Activated naive CD8-positive, alpha-beta T cell treated with anti-CD3 and anti-CD28 coated beads for 36 hours (primary cell): ENCODE measurements around the gene ABI2. TPM values are rescaled to one million over a fixed set of nuclear protein-coding genes. Genes with fewer than 3 reads are reported as not detected.
"Not testable (repeated sequence)": the region's sequence is repeated elsewhere in the genome, so short reads cannot be mapped to it uniquely, and the experiment has no call there.

Source experiments
- DNase-seq: peaks from one replicate; pipeline ENCODE4 v3.0.0; 2021
- H3K27ac Mint-ChIP-seq: one replicate; pipeline ENCODE4 v1.8.0; 2022; ENCODE audit warnings: mild to moderate bottlenecking, moderate library complexity, mixed read lengths
- H3K27me3 Mint-ChIP-seq: one replicate; pipeline ENCODE4 v1.8.0; 2022; ENCODE audit warnings: mild to moderate bottlenecking, mixed read lengths
- H3K36me3 Mint-ChIP-seq: one replicate; pipeline ENCODE4 v1.8.0; 2021; ENCODE audit warnings: mild to moderate bottlenecking, mixed read lengths
- H3K4me1 Mint-ChIP-seq: one replicate; pipeline ENCODE4 v1.8.0; 2021; ENCODE audit warnings: mixed read lengths
- H3K4me3 Mint-ChIP-seq: one replicate; pipeline ENCODE4 v1.8.0; 2022; ENCODE audit warnings: mild to moderate bottlenecking, moderate library complexity, mixed read lengths
- H3K9me3 Mint-ChIP-seq: one replicate; pipeline ENCODE4 v1.8.0; 2022; ENCODE audit warnings: mixed read lengths
- total RNA-seq, 2 experiments: library from RNA; stranded (reverse); gene quantifications; one replicate each; pipeline ENCODE4 v1.2.3, GENCODE V29; 2021

Gene ABI2
- total RNA-seq, 2 experiments from 2014 or later, result 36.3 to 39.1 TPM

GRCh38 chr2:203341741-203342310 lies 13.6 kb downstream of the ABI2 start:
- DNase-seq, result no peak
- no peaks in the 10 kb centered on the region for H3K27me3 Mint-ChIP-seq
- H3K36me3 Mint-ChIP-seq, result peaks cover 22% of the 10 kb centered on the region

GRCh38 chr2:203342374-203342773 lies 14.2 kb downstream of the ABI2 start:
- H3K27ac Mint-ChIP-seq, H3K4me3 Mint-ChIP-seq, H3K27me3 Mint-ChIP-seq, H3K9me3 Mint-ChIP-seq, H3K4me1 Mint-ChIP-seq, DNase-seq: not testable (repeated sequence)
- H3K36me3 Mint-ChIP-seq, result peaks cover 17% of the 10 kb centered on the region

More at GRCh38 chr2:203341741-203342310, 13.6 kb downstream of the ABI2 start:
- H3K4me3 Mint-ChIP-seq, result no peak overlapping the region
- H3K4me1 Mint-ChIP-seq, result peaks cover 10% of the 10 kb centered on the region
- no peaks in the 10 kb centered on the region for H3K9me3 Mint-ChIP-seq
- no peak overlapping the region for H3K27ac Mint-ChIP-seq

- Mint-ChIP-seq H3K9me3 (no peaks in the 10 kb centered on the region), H3K36me3 (peaks cover 17% of the 10 kb centered on the region), H3K27ac (no peak overlapping the region), H3K4me1 (peaks cover 1% of the 10 kb centered on the region), H3K4me3 (no peak overlapping the region), H3K27me3 (no peaks in the 10 kb centered on the region)
- no peak for DNase-seq
Measured at GRCh38 chr2:203344667-203345066, 16.5 kb downstream of the ABI2 start.

- Mint-ChIP-seq H3K9me3 (no peaks in the 10 kb centered on the region), H3K27ac (no peak overlapping the region), H3K27me3 (no peaks in the 10 kb centered on the region), H3K36me3 (peaks cover 17% of the 10 kb centered on the region), H3K4me3 (no peak overlapping the region), H3K4me1 (peaks cover 1% of the 10 kb centered on the region)
- DNase-seq, result no peak
Measured at GRCh38 chr2:203346612-203347011, 18.4 kb downstream of the ABI2 start.

GRCh38 chr2:203347375-203347774 lies 19.2 kb downstream of the ABI2 start:
- peaks cover 17% of the 10 kb centered on the region for H3K36me3 Mint-ChIP-seq
- H3K4me1 Mint-ChIP-seq, result peaks cover 1% of the 10 kb centered on the region
- no peaks in the 10 kb centered on the region for H3K27me3 Mint-ChIP-seq
- no peak overlapping the region for H3K27ac Mint-ChIP-seq
- H3K4me3 Mint-ChIP-seq, result no peak overlapping the region
- DNase-seq, result no peak
- no peaks in the 10 kb centered on the region for H3K9me3 Mint-ChIP-seq

- Mint-ChIP-seq H3K27ac (no peak overlapping the region), H3K27me3 (no peaks in the 10 kb centered on the region), H3K36me3 (no peaks in the 10 kb centered on the region), H3K4me1 (no peaks in the 10 kb centered on the region), H3K9me3 (no peaks in the 10 kb centered on the region), H3K4me3 (no peak overlapping the region)
- no peak for DNase-seq
Measured at GRCh38 chr2:203352604-203353255, 24.5 kb downstream of the ABI2 start.

- Mint-ChIP-seq H3K4me3 (no peak overlapping the region), H3K4me1 (no peaks in the 10 kb centered on the region), H3K27ac (no peak overlapping the region), H3K9me3 (peaks cover 2% of the 10 kb centered on the region), H3K27me3 (no peaks in the 10 kb centered on the region), H3K36me3 (peaks cover 12% of the 10 kb centered on the region)
- no peak for DNase-seq
Measured at GRCh38 chr2:203354966-203355365, 26.8 kb downstream of the ABI2 start.

GRCh38 chr2:203359450-203359849 lies 31.3 kb downstream of the ABI2 start:
- Mint-ChIP-seq H3K4me1 (peaks cover 6% of the 10 kb centered on the region), H3K9me3 (peaks cover 2% of the 10 kb centered on the region), H3K4me3 (no peak overlapping the region), H3K27me3 (no peaks in the 10 kb centered on the region), H3K36me3 (peaks cover 15% of the 10 kb centered on the region), H3K27ac (no peak overlapping the region)
- no peak for DNase-seq

- Mint-ChIP-seq H3K27me3 (no peaks in the 10 kb centered on the region), H3K9me3 (peaks cover 2% of the 10 kb centered on the region), H3K27ac (no peak overlapping the region)
Measured at GRCh38 chr2:203360833-203361430, 32.7 kb downstream of the ABI2 start.

GRCh38 chr2:203361495-203361894 lies 33.3 kb downstream of the ABI2 start:
- DNase-seq, result no peak
- peaks cover 17% of the 10 kb centered on the region for H3K36me3 Mint-ChIP-seq
- no peak overlapping the region for H3K4me3 Mint-ChIP-seq
- no peaks in the 10 kb centered on the region for H3K27me3 Mint-ChIP-seq
- H3K27ac Mint-ChIP-seq, result no peak overlapping the region
- peaks cover 2% of the 10 kb centered on the region for H3K9me3 Mint-ChIP-seq
- H3K4me1 Mint-ChIP-seq, result peaks cover 6% of the 10 kb centered on the region

More at GRCh38 chr2:203360833-203361430, 32.7 kb downstream of the ABI2 start:
- no peak overlapping the region for H3K4me3 Mint-ChIP-seq
- no peak for DNase-seq
- H3K4me1 Mint-ChIP-seq, result peaks cover 6% of the 10 kb centered on the region
- H3K36me3 Mint-ChIP-seq, result peaks cover 15% of the 10 kb centered on the region

GRCh38 chr2:203361922-203362321 lies 33.7 kb downstream of the ABI2 start:
- Mint-ChIP-seq H3K27ac (no peak overlapping the region), H3K27me3 (no peaks in the 10 kb centered on the region), H3K4me3 (no peak overlapping the region), H3K4me1 (peaks cover 6% of the 10 kb centered on the region), H3K36me3 (peaks cover 21% of the 10 kb centered on the region), H3K9me3 (peaks cover 2% of the 10 kb centered on the region)
- no peak for DNase-seq

- no peak for DNase-seq
- Mint-ChIP-seq H3K36me3 (peaks cover 19% of the 10 kb centered on the region), H3K4me1 (no peaks in the 10 kb centered on the region), H3K9me3 (no peaks in the 10 kb centered on the region), H3K27me3 (no peaks in the 10 kb centered on the region), H3K4me3 (no peak overlapping the region), H3K27ac (no peak overlapping the region)
Measured at GRCh38 chr2:203366639-203367466, 38.7 kb downstream of the ABI2 start.

GRCh38 chr2:203372706-203373105 lies 44.5 kb downstream of the ABI2 start:
- H3K4me3 Mint-ChIP-seq, H3K4me1 Mint-ChIP-seq, DNase-seq, H3K27me3 Mint-ChIP-seq, H3K27ac Mint-ChIP-seq, H3K9me3 Mint-ChIP-seq: not testable (repeated sequence)
- H3K36me3 Mint-ChIP-seq, result peaks cover 11% of the 10 kb centered on the region

GRCh38 chr2:203376173-203376572 lies 48.0 kb downstream of the ABI2 start:
- Mint-ChIP-seq H3K9me3 (no peaks in the 10 kb centered on the region), H3K27ac (no peak overlapping the region), H3K27me3 (no peaks in the 10 kb centered on the region), H3K36me3 (peaks cover 4% of the 10 kb centered on the region), H3K4me1 (peaks cover 4% of the 10 kb centered on the region), H3K4me3 (no peak overlapping the region)
- no peak for DNase-seq

- H3K4me3 Mint-ChIP-seq, result no peak overlapping the region
- no peak overlapping the region for H3K27ac Mint-ChIP-seq
- H3K36me3 Mint-ChIP-seq, result no peaks in the 10 kb centered on the region
- no peak for DNase-seq
- H3K27me3 Mint-ChIP-seq, result no peaks in the 10 kb centered on the region
- H3K4me1 Mint-ChIP-seq, result peaks cover 4% of the 10 kb centered on the region
- H3K9me3 Mint-ChIP-seq, result no peaks in the 10 kb centered on the region
Measured at GRCh38 chr2:203379156-203379555, 51.0 kb downstream of the ABI2 start.
